ENCODE results near the gene LRRC57.

Gene LRRC57

GRCh38 chr15:42548249-42549031, at the start of gene LRRC57, which contains the start of gene HAUS2:
LRRC57 (minus strand) TSS chr15:42548793; CDS start chr15:42548434, 359 bp downstream.
HAUS2 (plus strand) TSS chr15:42548838; CDS start chr15:42548873, 35 bp downstream.
- Histone ChIP-seq H3K9ac (ENCODE audit: low read length) (peak within 1 kb of the TSS; percentile 99), H3K9me3 (ENCODE audit: control insufficient read depth, low read length) (no peaks in the 10 kb centered on the region), H3K36me3 (ENCODE audit: control insufficient read depth, insufficient read depth, low read length) (no peaks in the 10 kb centered on the region), H3K4me3 (ENCODE audit: low read length) (peak within 1 kb of the TSS; percentile 92), H3K4me1 (ENCODE audit: control insufficient read depth, insufficient read depth, low read length) (peaks cover 7% of the 10 kb centered on the region), H3K27me3 (ENCODE audit: control insufficient read depth, insufficient read depth, low read length) (no peaks in the 10 kb centered on the region)

GRCh38 chr15:42595626-42596240, 47.1 kb upstream of the LRRC57 start:
- H3K9me3 ChIP-seq (ENCODE audit: control insufficient read depth, low read length): no peaks in the 10 kb centered on the region
- H3K4me1 ChIP-seq (ENCODE audit: control insufficient read depth, insufficient read depth, low read length): peaks cover 5% of the 10 kb centered on the region
- no peaks in the 10 kb centered on the region for H3K27me3 ChIP-seq (ENCODE audit: control insufficient read depth, insufficient read depth, low read length)
- no peak overlapping the region for H3K9ac ChIP-seq (ENCODE audit: low read length)
- H3K4me3 ChIP-seq (ENCODE audit: low read length): no peak overlapping the region
- no peaks in the 10 kb centered on the region for H3K36me3 ChIP-seq (ENCODE audit: control insufficient read depth, insufficient read depth, low read length)

GRCh38 chr15:42594095-42594494, 45.5 kb upstream of the LRRC57 start:
- no peaks in the 10 kb centered on the region for H3K27me3 ChIP-seq (ENCODE audit: control insufficient read depth, insufficient read depth, low read length)
- no peaks in the 10 kb centered on the region for H3K36me3 ChIP-seq (ENCODE audit: control insufficient read depth, insufficient read depth, low read length)
- H3K4me3 ChIP-seq (ENCODE audit: low read length): no peak overlapping the region
- peaks cover 5% of the 10 kb centered on the region for H3K4me1 ChIP-seq (ENCODE audit: control insufficient read depth, insufficient read depth, low read length)
- H3K9ac ChIP-seq (ENCODE audit: low read length): no peak overlapping the region
- no peaks in the 10 kb centered on the region for H3K9me3 ChIP-seq (ENCODE audit: control insufficient read depth, low read length)

DNA sequence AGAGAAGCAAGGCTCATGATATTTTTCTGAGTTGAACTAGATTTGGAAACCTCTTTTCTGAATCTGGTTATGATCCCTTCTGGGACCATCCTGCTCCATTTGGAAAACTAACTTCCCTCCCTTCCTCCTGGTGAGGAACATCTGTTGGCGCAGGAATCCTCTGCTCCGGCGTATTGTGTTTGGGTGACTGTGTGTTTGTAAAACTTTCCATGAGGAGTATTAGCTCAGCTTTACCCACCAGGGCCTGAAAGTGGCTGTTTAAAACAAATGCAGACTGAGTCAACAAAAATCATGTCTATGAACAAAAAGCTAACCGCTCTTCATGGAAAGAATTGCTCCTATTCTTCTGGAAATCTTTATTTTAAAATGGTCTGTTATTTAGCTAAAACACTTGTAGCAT, 44.5 kb upstream of the LRRC57 start:
- H3K4me1 ChIP-seq (ENCODE audit: control insufficient read depth, insufficient read depth, low read length): peaks cover 5% of the 10 kb centered on the region
- H3K9ac ChIP-seq (ENCODE audit: low read length): no peak overlapping the region
- no peaks in the 10 kb centered on the region for H3K36me3 ChIP-seq (ENCODE audit: control insufficient read depth, insufficient read depth, low read length)
- no peak overlapping the region for H3K4me3 ChIP-seq (ENCODE audit: low read length)
- no peaks in the 10 kb centered on the region for H3K9me3 ChIP-seq (ENCODE audit: control insufficient read depth, low read length)
- no peaks in the 10 kb centered on the region for H3K27me3 ChIP-seq (ENCODE audit: control insufficient read depth, insufficient read depth, low read length)

DNA sequence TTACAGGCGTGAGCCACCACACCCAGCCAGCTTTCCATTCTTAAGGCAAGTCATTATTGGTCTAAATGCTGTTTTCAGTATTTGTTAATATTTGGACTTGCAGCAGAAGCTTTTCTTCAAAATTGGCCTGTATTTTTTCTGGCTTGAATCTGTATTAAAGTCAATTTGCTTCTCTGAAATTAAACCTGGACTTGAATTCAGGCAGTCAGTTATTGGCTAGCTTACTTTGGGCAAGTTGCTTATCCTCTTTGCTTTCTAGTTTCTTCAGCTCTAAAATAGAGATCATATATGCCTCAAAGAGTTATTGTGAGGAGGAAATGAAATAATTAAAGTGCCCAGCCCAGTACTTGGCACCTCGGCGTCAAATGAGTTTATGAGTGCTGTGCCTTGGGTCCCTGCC, 44.1 kb upstream of the LRRC57 start:
- H3K36me3 ChIP-seq (ENCODE audit: control insufficient read depth, insufficient read depth, low read length): no peaks in the 10 kb centered on the region
- peaks cover 5% of the 10 kb centered on the region for H3K4me1 ChIP-seq (ENCODE audit: control insufficient read depth, insufficient read depth, low read length)
- H3K9me3 ChIP-seq (ENCODE audit: control insufficient read depth, low read length): no peaks in the 10 kb centered on the region
- no peaks in the 10 kb centered on the region for H3K27me3 ChIP-seq (ENCODE audit: control insufficient read depth, insufficient read depth, low read length)
- H3K9ac ChIP-seq (ENCODE audit: low read length): no peak overlapping the region
- H3K4me3 ChIP-seq (ENCODE audit: low read length): no peak overlapping the region

GRCh38 chr15:42591238-42591934, 42.8 kb upstream of the LRRC57 start:
- Histone ChIP-seq H3K4me3 (ENCODE audit: low read length) (no peak overlapping the region), H3K9me3 (ENCODE audit: control insufficient read depth, low read length) (no peaks in the 10 kb centered on the region), H3K27me3 (ENCODE audit: control insufficient read depth, insufficient read depth, low read length) (no peaks in the 10 kb centered on the region), H3K4me1 (ENCODE audit: control insufficient read depth, insufficient read depth, low read length) (peaks cover 5% of the 10 kb centered on the region), H3K9ac (ENCODE audit: low read length) (no peak overlapping the region), H3K36me3 (ENCODE audit: control insufficient read depth, insufficient read depth, low read length) (no peaks in the 10 kb centered on the region)

GRCh38 chr15:42590619-42591237, 42.1 kb upstream of the LRRC57 start:
- H3K4me1 ChIP-seq (ENCODE audit: control insufficient read depth, insufficient read depth, low read length): peaks cover 5% of the 10 kb centered on the region
- H3K27me3 ChIP-seq (ENCODE audit: control insufficient read depth, insufficient read depth, low read length): no peaks in the 10 kb centered on the region
- H3K9me3 ChIP-seq (ENCODE audit: control insufficient read depth, low read length): no peaks in the 10 kb centered on the region
- no peak overlapping the region for H3K4me3 ChIP-seq (ENCODE audit: low read length)
- H3K9ac ChIP-seq (ENCODE audit: low read length): no peak overlapping the region
- no peaks in the 10 kb centered on the region for H3K36me3 ChIP-seq (ENCODE audit: control insufficient read depth, insufficient read depth, low read length)

DNA sequence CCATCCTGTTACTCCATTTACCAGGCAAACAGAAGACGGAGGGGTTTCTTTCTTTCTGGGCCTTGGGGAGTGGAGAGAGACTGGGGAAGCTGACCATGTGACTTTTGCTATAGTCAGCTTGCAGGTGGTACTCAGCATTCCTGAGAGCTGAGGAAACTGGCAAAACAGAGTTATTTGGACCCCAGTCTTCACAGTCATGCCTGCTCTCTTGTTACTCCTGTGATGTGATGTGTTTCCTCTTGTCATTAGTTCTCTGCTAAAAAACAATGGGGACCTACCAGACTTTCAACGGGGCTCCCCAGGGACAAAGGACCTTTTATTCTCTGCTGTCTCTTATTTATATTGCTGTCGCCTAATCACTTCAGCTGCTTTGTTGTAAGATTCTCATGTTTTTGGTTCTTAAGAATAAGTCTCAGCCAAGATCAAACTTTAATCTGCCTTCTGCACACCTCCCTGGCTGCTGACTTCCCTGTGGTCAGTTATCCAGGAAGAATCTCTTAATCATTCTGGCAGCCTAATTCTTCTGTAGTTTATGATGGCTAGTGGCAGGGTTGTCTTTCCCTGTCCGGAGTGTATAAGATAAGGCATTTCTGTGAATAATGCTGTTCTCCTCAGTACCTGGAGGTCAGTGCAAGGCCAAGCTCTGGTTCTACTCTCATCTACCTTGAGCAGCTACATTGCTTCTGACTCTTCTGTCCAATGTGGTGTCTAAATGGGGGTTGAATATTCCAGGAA, 35.6 kb upstream of the LRRC57 start:
- Histone ChIP-seq H3K9me3 (ENCODE audit: control insufficient read depth, low read length) (no peaks in the 10 kb centered on the region), H3K9ac (ENCODE audit: low read length) (no peak overlapping the region), H3K4me1 (ENCODE audit: control insufficient read depth, insufficient read depth, low read length) (peaks cover 11% of the 10 kb centered on the region), H3K27me3 (ENCODE audit: control insufficient read depth, insufficient read depth, low read length) (peaks cover 7% of the 10 kb centered on the region), H3K4me3 (ENCODE audit: low read length) (no peak overlapping the region), H3K36me3 (ENCODE audit: control insufficient read depth, insufficient read depth, low read length) (no peaks in the 10 kb centered on the region)

GRCh38 chr15:42582569-42583375, 34.2 kb upstream of the LRRC57 start:
- H3K4me1 ChIP-seq (ENCODE audit: control insufficient read depth, insufficient read depth, low read length): peaks cover 11% of the 10 kb centered on the region
- peak overlapping the region; percentile 3 for H3K9ac ChIP-seq (ENCODE audit: low read length)
- peaks cover 7% of the 10 kb centered on the region for H3K27me3 ChIP-seq (ENCODE audit: control insufficient read depth, insufficient read depth, low read length)
- no peaks in the 10 kb centered on the region for H3K36me3 ChIP-seq (ENCODE audit: control insufficient read depth, insufficient read depth, low read length)
- no peak overlapping the region for H3K4me3 ChIP-seq (ENCODE audit: low read length)
- H3K9me3 ChIP-seq (ENCODE audit: control insufficient read depth, low read length): no peaks in the 10 kb centered on the region

GRCh38 chr15:42581272-42581730, 32.7 kb upstream of the LRRC57 start:
- H3K27me3 ChIP-seq (ENCODE audit: control insufficient read depth, insufficient read depth, low read length): peaks cover 13% of the 10 kb centered on the region
- H3K4me1 ChIP-seq (ENCODE audit: control insufficient read depth, insufficient read depth, low read length): peaks cover 11% of the 10 kb centered on the region
- no peaks in the 10 kb centered on the region for H3K9me3 ChIP-seq (ENCODE audit: control insufficient read depth, low read length)
- peak overlapping the region; percentile 37 for H3K9ac ChIP-seq (ENCODE audit: low read length)
- H3K4me3 ChIP-seq (ENCODE audit: low read length): no peak overlapping the region
- H3K36me3 ChIP-seq (ENCODE audit: control insufficient read depth, insufficient read depth, low read length): no peaks in the 10 kb centered on the region
